Fibroblast of lung (primary cell): ENCODE measurements around the gene ESPNL. TPM values are rescaled to one million over a fixed set of nuclear protein-coding genes. Genes with fewer than 3 reads are reported as not detected.
"Not testable (repeated sequence)": the region's sequence is repeated elsewhere in the genome, so short reads cannot be mapped to it uniquely, and the experiment has no call there.

Experiments used
- DNase-seq, 2 donors: peaks; one replicate each; pipeline versions ENCODE4 v3.0.0 to v3.0.0-alpha.2; 2010; ENCODE audit warnings: low read depth in 2 of 2
- H2AFZ ChIP-seq: 2 replicates; pipeline ENCODE4 v1.5.1; 2012; ENCODE audit warnings: low read length, control low read depth, inconsistent platforms
- H3K27ac ChIP-seq: 2 replicates; pipeline ENCODE4 v1.5.1; 2011; ENCODE audit warnings: low read length, control low read depth; ENCODE audit not compliant: insufficient read depth
- H3K27me3 ChIP-seq: 2 replicates; pipeline ENCODE4 v1.5.1; 2011; ENCODE audit warnings: mild to moderate bottlenecking, low read length; ENCODE audit not compliant: control insufficient read depth, insufficient read depth
- H3K36me3 ChIP-seq: 2 replicates; pipeline ENCODE4 v1.5.1; 2011; ENCODE audit warnings: low read length; ENCODE audit not compliant: control insufficient read depth, insufficient read depth
- H3K4me1 ChIP-seq: 2 replicates; pipeline ENCODE4 v1.5.1; 2011; ENCODE audit warnings: low read length; ENCODE audit not compliant: control insufficient read depth, insufficient read depth; ENCODE audit errors: extremely low read depth
- H3K4me2 ChIP-seq: 2 replicates; pipeline ENCODE4 v1.5.1; 2011; ENCODE audit warnings: low read length, control low read depth; ENCODE audit not compliant: insufficient read depth; ENCODE audit errors: extremely low read depth
- H3K4me3 ChIP-seq, 4 experiments: fragments of 200-600 bp in 1 of 4; sonication (generic) in 1 of 4; replicated peaks in 1 of 4; 2 replicates each; pipeline ENCODE4 v1.5.1; 2011 to 2016; ENCODE audit warnings: low read length in 4 of 4, low read depth in 3 of 4, mild to moderate bottlenecking in 3 of 4, control low read depth in 2 of 4, inconsistent platforms in 1 of 4, mixed read lengths in 1 of 4; ENCODE audit not compliant: insufficient read depth in 1 of 4; ENCODE audit errors: control extremely low read depth in 1 of 4
- H3K79me2 ChIP-seq: 2 replicates; pipeline ENCODE4 v1.5.1; 2012; ENCODE audit warnings: mild to moderate bottlenecking, low read length, inconsistent platforms; ENCODE audit not compliant: control insufficient read depth, insufficient read depth
- H3K9ac ChIP-seq: 2 replicates; pipeline ENCODE4 v1.5.1; 2011; ENCODE audit warnings: mild to moderate bottlenecking, low read length, control low read depth; ENCODE audit not compliant: insufficient read depth
- H3K9me3 ChIP-seq: 2 replicates; pipeline ENCODE4 v1.5.1; 2012; ENCODE audit warnings: low read depth, low read length; ENCODE audit not compliant: control insufficient read depth, insufficient read depth
- H4K20me1 ChIP-seq: 2 replicates; pipeline ENCODE4 v1.5.1; 2011; ENCODE audit warnings: low read length; ENCODE audit not compliant: control insufficient read depth, insufficient read depth; ENCODE audit errors: extremely low read depth
- EZH2 ChIP-seq: IDR thresholded peaks from 2 replicates; pipeline ENCODE4 v1.5.1; 2012; ENCODE audit warnings: low read length, control low read depth, mild to moderate bottlenecking; ENCODE audit errors: missing control alignments
- polyA plus RNA-seq, 2 donors: library from polyadenylated mRNA; depleted of rRNA in 1 of 2; stranded (reverse) in 1 of 2; unstranded in 1 of 2; fragments of >200 nt; gene quantifications; 2 replicates each; pipeline ENCODE4 v1.2.1, GENCODE V29; 2011 to 2012; ENCODE audit warnings: missing spikeins in 1 of 2
- total RNA-seq: library from RNA; depleted of rRNA; stranded (reverse); fragments of >200 nt; gene quantifications from 2 replicates; pipeline ENCODE4 v1.2.1, GENCODE V29; 2014
- TF ChIP-seq, protein P1 (sequence below), 2 donors: IDR thresholded peaks in 1 of 2; conservative IDR thresholded peaks in 1 of 2; 1 replicate in 1 of 2; 2 replicates in 1 of 2; pipeline ENCODE4 v1.5.1; 2011 to 2012; ENCODE audit warnings: low read length in 2 of 2, control low read depth in 1 of 2, inconsistent platforms in 1 of 2, low read depth in 1 of 2, mild to moderate bottlenecking in 1 of 2

The ESPNL gene
- total and polyA plus RNA-seq, 2 donors (not counting 1 experiment from before 2014, with no cell fraction given) = 0.79 to 2.8 TPM

DNA sequence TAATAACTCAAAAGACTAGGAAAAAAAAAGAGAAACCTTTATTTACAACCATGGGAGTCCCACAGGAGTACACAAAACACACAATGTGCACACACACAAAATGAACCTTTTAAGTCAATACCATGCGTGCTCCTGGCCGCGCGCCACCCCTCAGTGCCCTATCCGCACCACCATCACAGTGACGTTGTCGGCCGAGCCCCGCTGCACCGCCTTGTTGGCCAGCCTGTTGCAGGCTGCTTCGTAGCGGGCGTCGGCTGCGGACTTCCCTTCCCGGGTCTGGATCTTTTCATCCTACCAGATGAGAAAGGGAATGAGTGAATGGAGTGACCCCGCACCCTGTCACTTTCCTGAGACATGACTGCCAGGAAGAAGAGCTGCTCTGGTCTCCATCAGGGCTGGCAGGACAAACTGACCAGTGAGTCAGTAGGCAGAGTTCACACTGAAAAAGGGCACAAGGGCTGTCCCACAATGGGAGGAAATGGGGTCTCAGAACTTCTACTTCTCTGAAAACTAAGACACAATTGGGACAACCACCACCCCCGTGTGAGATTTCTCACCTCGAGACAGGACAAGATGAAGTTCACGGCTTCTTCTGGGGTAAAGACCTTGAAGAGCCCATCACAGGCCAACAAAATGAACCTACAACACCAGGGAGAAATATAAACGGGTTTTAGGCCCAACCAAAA lies 70.4 kb downstream of the ESPNL start:
- peak; percentile 4 to 11 for DNase-seq
- no peak overlapping the region for H3K4me3 ChIP-seq
- peaks cover 32% of the 10 kb centered on the region for H3K36me3 ChIP-seq
- H4K20me1 ChIP-seq = no peaks in the 10 kb centered on the region
- peaks cover 26% of the 10 kb centered on the region for H3K4me1 ChIP-seq
- no peaks in the 10 kb centered on the region for H3K79me2 ChIP-seq
- no peaks in the 10 kb centered on the region for H3K27me3 ChIP-seq
- H3K27ac ChIP-seq = peak overlapping the region; percentile 92
- H3K9me3 ChIP-seq = no peaks in the 10 kb centered on the region
- H2AFZ ChIP-seq = no peak overlapping the region
- no peak overlapping the region for H3K4me2 ChIP-seq
- TF ChIP-seq, protein P1, sequence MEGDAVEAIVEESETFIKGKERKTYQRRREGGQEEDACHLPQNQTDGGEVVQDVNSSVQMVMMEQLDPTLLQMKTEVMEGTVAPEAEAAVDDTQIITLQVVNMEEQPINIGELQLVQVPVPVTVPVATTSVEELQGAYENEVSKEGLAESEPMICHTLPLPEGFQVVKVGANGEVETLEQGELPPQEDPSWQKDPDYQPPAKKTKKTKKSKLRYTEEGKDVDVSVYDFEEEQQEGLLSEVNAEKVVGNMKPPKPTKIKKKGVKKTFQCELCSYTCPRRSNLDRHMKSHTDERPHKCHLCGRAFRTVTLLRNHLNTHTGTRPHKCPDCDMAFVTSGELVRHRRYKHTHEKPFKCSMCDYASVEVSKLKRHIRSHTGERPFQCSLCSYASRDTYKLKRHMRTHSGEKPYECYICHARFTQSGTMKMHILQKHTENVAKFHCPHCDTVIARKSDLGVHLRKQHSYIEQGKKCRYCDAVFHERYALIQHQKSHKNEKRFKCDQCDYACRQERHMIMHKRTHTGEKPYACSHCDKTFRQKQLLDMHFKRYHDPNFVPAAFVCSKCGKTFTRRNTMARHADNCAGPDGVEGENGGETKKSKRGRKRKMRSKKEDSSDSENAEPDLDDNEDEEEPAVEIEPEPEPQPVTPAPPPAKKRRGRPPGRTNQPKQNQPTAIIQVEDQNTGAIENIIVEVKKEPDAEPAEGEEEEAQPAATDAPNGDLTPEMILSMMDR (conservative IDR thresholded peaks at IDR 0.05 in 1 of 2, IDR thresholded peaks at IDR 0.05 in 1 of 2; ENCODE audit: low read depth in 1 of 2, low read length in 2 of 2) = no peak
- no peak for TF ChIP-seq EZH2
- peak overlapping the region; percentile 62 for H3K9ac ChIP-seq

DNA sequence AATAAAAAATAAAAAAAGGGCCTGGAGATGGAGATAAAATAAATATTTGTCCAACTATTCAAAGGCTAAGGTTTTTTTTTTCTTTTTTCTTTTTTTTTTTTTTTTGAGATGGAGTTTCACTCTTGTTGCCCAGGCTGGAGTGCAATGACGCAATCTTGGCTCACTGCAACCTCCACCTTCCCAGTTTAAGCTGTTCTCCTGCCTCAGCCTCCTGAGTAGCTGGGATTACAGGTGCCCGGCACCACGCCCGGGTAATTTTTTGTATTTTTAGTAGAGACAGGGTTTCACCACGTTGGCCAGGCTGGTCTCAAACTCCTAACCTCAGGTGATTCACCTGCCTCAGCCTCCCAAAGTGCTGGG lies 70.9 kb downstream of the ESPNL start:
- DNase-seq = peak in 1 of 2 donors; percentile 14
- H3K79me2 ChIP-seq, H2AFZ ChIP-seq, H3K9me3 ChIP-seq, H3K27me3 ChIP-seq, H3K4me3 ChIP-seq, H3K9ac ChIP-seq, H3K4me2 ChIP-seq, H4K20me1 ChIP-seq: not testable (repeated sequence)
- H3K4me1 ChIP-seq = peaks cover 26% of the 10 kb centered on the region
- H3K27ac ChIP-seq = peak overlapping the region; percentile 92
- peaks cover 32% of the 10 kb centered on the region for H3K36me3 ChIP-seq

DNA sequence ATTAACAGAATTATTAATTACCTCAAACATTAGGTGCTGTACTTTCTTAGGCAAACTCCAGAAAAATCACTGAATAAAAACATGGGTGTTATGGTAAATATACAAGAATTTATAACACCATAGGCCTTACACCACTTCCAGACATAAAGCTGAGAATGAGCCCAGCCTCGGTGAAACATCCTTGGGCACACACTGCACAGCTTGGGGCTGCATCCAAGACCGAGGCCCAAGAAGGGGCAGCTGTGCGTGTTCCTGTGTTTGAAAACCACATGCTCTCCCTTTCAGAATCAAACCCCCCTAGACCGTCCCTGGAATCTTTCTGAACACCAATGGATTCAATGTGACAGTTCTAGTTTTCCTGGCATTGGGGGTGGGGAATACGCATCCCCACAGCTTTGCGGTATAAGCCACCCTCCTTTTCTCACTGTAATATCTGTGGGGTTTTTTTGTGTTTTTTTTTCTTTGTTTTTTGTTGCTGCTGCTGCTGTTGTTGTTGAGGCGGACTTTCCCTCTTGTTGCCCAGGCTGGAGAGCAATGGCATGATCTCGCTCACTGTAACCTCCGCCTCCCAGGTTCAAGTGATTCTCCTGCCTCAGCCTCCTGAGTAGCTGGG lies 71.5 kb downstream of the ESPNL start:
- H3K4me2 ChIP-seq = no peak overlapping the region
- H4K20me1 ChIP-seq = no peaks in the 10 kb centered on the region
- peak in 1 of 2 donors; percentile 20 for DNase-seq
- no peaks in the 10 kb centered on the region for H3K9me3 ChIP-seq
- peaks cover 26% of the 10 kb centered on the region for H3K4me1 ChIP-seq
- H3K36me3 ChIP-seq = peaks cover 32% of the 10 kb centered on the region
- H3K27me3 ChIP-seq = no peaks in the 10 kb centered on the region
- H3K9ac ChIP-seq = no peak overlapping the region
- no peak for TF ChIP-seq EZH2
- TF ChIP-seq, protein P1 (conservative IDR thresholded peaks at IDR 0.05 in 1 of 2, IDR thresholded peaks at IDR 0.05 in 1 of 2; ENCODE audit: low read depth in 1 of 2, low read length in 2 of 2) = no peak
- H3K79me2 ChIP-seq = no peaks in the 10 kb centered on the region
- peak overlapping the region; percentile 13 for H3K27ac ChIP-seq
- H3K4me3 ChIP-seq = no peak overlapping the region
- no peak overlapping the region for H2AFZ ChIP-seq
